K562 (cell line): ENCODE results near the gene MICALL2. TPM values are rescaled to one million over a fixed set of nuclear protein-coding genes. Genes with fewer than 3 reads are reported as not detected.

Experiments used
- ARHGAP35 ChIP-seq: fragments of 450-650 bp; IDR thresholded peaks from 2 replicates; pipeline ENCODE4 v1.6.1; 2018; ENCODE audit not compliant: partially characterized antibody
- ARID4B ChIP-seq: sonication (generic); formaldehyde crosslinking; IDR thresholded peaks from 2 replicates; pipeline ENCODE4 v1.8.0; 2022; ENCODE audit warnings: mild to moderate bottlenecking, missing genetic modification reagents
- CBFA2T3 ChIP-seq: fragments of 450-650 bp; IDR thresholded peaks from 2 replicates; pipeline ENCODE4 v1.6.1; 2017
- CCNT2 ChIP-seq: IDR thresholded peaks from 2 replicates; pipeline ENCODE4 v1.6.1; 2011; ENCODE audit warnings: borderline replicate concordance, low read depth, mild to moderate bottlenecking, moderate library complexity, mixed read lengths, low read length; ENCODE audit not compliant: insufficient read length; ENCODE audit errors: extremely low read depth
- CTBP1 ChIP-seq: fragments of 450-650 bp; IDR thresholded peaks from 2 replicates; pipeline ENCODE4 v1.6.1; 2016; ENCODE audit warnings: borderline replicate concordance
- E2F8 ChIP-seq: fragments of 450-650 bp; IDR thresholded peaks from 2 replicates; pipeline ENCODE4 v1.7.1; 2018; ENCODE audit warnings: mild to moderate bottlenecking, low read depth; ENCODE audit not compliant: partially characterized antibody
- FOXA3 ChIP-seq, 2 experiments: fragments of 450-650 bp in 1 of 2; sonication (generic) in 1 of 2; formaldehyde crosslinking; IDR thresholded peaks in 1 of 2; conservative IDR thresholded peaks in 1 of 2; 2 replicates each; pipeline versions ENCODE4 v1.4.0 to v1.8.0; 2020 to 2022; ENCODE audit warnings: mild to moderate bottlenecking in 2 of 2, missing genetic modification reagents in 1 of 2
- SAFB ChIP-seq: fragments of 200-400 bp; formaldehyde crosslinking; IDR thresholded peaks from 2 replicates; pipeline ENCODE4 v1.6.1; 2017; ENCODE audit warnings: low read depth, low read length, borderline replicate concordance
- SETDB1 ChIP-seq: IDR thresholded peaks from one replicate; pipeline ENCODE4 v1.6.1; 2012; ENCODE audit warnings: low read length, control low read depth, inconsistent platforms
- SUPT5H ChIP-seq: fragments of 450-650 bp; IDR thresholded peaks from 2 replicates; pipeline ENCODE4 v1.6.1; 2016
- VEZF1 ChIP-seq: fragments of 200-800 bp; sonication (Bioruptor generic); IDR thresholded peaks from 2 replicates; pipeline ENCODE4 v1.6.1; 2017; ENCODE audit warnings: missing genetic modification characterization, missing compliant biosample characterization
- ZBTB12 ChIP-seq: fragments of 250-450 bp; sonication (Bioruptor Pico); IDR thresholded peaks from 2 replicates; pipeline ENCODE4 v1.4.0; 2020
- ZNF133 ChIP-seq: fragments of 250-450 bp; sonication (Bioruptor Pico); IDR thresholded peaks from 2 replicates; pipeline ENCODE4 v1.4.0; 2020; ENCODE audit warnings: mild to moderate bottlenecking
- ZNF586 ChIP-seq: fragments of 450-650 bp; formaldehyde crosslinking; conservative IDR thresholded peaks from 2 replicates; pipeline ENCODE4 v1.4.0; 2020; ENCODE audit warnings: mild to moderate bottlenecking, moderate library complexity
- polyA plus RNA-seq, 8 experiments: library from polyadenylated mRNA; depleted of rRNA in 4 of 8; stranded (reverse) in 5 of 8; unstranded in 3 of 8; fragments of >200 nt; fragmentation: Nextera tagmentation in 2 of 8; fragmentation: Illumina TruSeq in 1 of 8; extraction: Ambion mirVana in 2 of 8; extraction: Trizol in 1 of 8; gene quantifications; 2 replicates each; pipeline versions ENCODE4 v1.2.1 to v1.2.3, GENCODE V29; 2011 to 2014; ENCODE audit warnings: inconsistent platforms in 1 of 8, missing spikeins in 1 of 8
- total RNA-seq, 7 experiments: library from RNA; depleted of rRNA in 6 of 7; stranded (reverse); fragments of >200 nt in 6 of 7; fragmentation: Illumina TruSeq in 2 of 7; extraction: Trizol in 2 of 7; gene quantifications; 2 replicates each; pipeline versions ENCODE4 v1.2.1 to v1.2.3, GENCODE V29; 2011 to 2021; ENCODE audit warnings: low replicate concordance in 1 of 7

Gene MICALL2
- total and polyA plus RNA-seq, 9 of the 15 experiments (the other 6 are each of a cell fraction or from before 2014, with no cell fraction given): 1.8 to 103 (median 17.0) TPM

DNA sequence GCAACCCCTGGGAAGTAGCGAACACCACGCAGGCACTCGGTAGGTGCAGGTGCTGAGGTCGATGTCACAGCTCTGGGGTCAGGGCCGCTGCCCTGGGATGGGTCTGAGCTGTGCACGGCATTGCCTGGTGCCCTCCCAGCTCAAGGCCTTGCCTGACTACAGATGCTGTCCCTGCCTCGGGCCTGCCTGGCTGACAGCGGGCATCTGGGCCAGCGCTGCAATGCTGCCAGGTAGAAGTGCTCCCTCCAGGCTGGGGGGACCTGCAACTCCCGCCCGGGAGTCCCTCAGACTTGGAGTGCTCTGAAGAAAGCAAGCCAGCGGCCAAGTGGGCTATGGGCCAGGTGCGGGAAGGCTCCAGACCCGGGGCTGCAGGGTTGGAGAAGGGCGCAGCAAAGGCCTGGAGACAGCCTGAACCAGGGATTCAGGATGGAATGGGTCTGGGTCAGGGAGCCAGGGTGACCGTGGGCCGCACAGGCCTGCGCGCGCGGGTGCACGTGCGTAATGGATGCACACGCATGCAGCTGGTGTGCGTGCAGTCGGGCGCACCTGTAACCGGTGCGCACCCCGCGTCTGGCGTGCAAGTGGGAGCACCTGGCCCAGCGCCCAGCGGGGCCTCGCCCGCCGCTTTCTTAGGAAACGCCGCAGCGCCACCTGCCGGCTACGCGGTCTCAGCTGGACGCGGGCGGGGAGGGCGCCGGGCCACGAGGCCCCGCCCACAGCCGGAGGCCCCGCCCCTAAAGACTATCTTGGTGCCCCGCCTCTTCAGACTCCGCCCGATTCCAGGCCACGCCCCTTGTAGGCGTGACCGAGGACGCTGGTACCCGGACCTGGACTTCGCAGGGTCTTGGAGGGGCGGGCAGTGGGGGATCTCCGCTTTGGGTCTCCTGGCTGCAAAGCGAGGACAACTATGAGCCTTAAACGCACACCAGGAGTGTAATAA lies 46.7 kb downstream of the MICALL2 start (continued):
- no peak for TF ChIP-seq E2F8
- TF ChIP-seq ARHGAP35: no peak
- TF ChIP-seq CTBP1: peak; percentile 65; the same call in 1 of the 2 replicates
- 0 out of 2 replicates have a peak, but pooled peaks have one; percentile 34 for TF ChIP-seq CBFA2T3
- no peak for TF ChIP-seq SUPT5H
- TF ChIP-seq ARID4B (CRISPR knock-in tag): 0 out of 2 replicates have a peak, but pooled peaks have one; percentile 41
- TF ChIP-seq FOXA3 (CRISPR knock-in tag; conservative IDR thresholded peaks at IDR 0.05 in 1 of 2, IDR thresholded peaks at IDR 0.05 in 1 of 2): peak in 1 of 2 experiments; percentile 38; a peak in 1 of 4 replicates
- TF ChIP-seq CCNT2: peak; percentile 60
- TF ChIP-seq VEZF1 (CRISPR knock-in tag): peak; percentile 92
- TF ChIP-seq SAFB: 0 out of 2 replicates have a peak, but pooled peaks have one; percentile 32
- TF ChIP-seq ZBTB12 (CRISPR knock-in tag): no peak
- TF ChIP-seq SETDB1: no peak
- no peak for TF ChIP-seq ZNF133 (CRISPR knock-in tag)
- TF ChIP-seq ZNF586 (CRISPR knock-in tag): no peak
